GM19328 (cell line): Measurements from ENCODE around the gene ZNF473.
"Not testable (repeated sequence)": the region's sequence is repeated elsewhere in the genome, so short reads cannot be mapped to it uniquely, and the experiment has no call there.

ENCODE experiments used
- ATAC-seq: cut with Tn5 transposase; IDR thresholded peaks from one replicate; pipeline ENCODE4 v1.9.1; 2021; ENCODE audit warnings: mild to moderate bottlenecking, moderate library complexity; ENCODE audit not compliant: unreplicated experiment

The ZNF473 gene

DNA sequence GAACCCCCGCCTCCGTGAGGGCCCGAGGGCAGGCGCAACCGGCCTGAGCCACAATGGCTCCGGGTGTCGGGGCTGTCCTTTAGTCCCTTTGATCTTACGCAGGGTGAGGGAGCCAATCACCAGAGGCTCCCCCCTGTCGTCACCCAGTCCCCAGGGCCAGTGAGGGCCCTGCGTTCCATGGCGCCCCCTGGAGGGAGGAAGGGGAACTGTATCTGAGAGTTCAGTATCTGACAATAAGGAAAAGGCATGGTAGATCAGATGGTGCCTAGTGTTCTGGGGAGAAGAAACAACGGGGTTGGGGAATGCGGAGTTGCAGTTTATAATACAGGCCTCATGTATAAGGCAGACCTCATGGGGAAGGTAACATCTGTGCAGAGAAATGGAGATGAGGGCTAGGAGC, 72.1 kb downstream of the ZNF473 start:
- not testable (repeated sequence) for ATAC-seq

DNA sequence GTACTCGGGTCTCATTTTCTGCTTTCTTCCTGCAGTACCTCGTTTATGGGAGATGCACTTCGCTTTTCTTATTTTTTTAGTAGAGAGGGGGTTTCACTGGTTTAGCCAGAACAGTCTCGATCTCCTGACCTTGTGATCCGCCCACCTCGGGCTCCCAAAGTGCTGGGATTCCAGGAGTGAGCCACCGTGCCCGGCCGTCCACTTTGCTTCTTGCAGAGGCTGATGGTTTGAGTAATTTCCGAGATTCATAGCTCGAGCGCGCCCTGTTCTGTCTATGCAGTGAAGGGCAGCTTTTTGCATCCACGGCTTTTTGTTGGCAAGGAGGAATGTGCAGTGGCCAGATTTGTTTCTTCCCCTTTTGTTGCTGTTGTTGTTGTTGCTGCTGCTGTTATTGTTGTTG, 73.1 kb downstream of the ZNF473 start:
- not testable (repeated sequence) for ATAC-seq

- not testable (repeated sequence) for ATAC-seq
These were observed 73.9 kb downstream of the ZNF473 start for GRCh38 chr19:50099696-50100095.

DNA sequence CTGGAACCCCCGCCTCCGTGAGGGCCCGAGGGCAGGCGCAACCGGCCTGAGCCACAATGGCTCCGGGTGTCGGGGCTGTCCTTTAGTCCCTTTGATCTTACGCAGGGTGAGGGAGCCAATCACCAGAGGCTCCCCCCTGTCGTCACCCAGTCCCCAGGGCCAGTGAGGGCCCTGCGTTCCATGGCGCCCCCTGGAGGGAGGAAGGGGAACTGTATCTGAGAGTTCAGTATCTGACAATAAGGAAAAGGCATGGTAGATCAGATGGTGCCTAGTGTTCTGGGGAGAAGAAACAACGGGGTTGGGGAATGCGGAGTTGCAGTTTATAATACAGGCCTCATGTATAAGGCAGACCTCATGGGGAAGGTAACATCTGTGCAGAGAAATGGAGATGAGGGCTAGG, 75.1 kb downstream of the ZNF473 start:
- ATAC-seq = not testable (repeated sequence)
